ENCODE data around the gene ARID4A. TPM values are rescaled to one million over a fixed set of nuclear protein-coding genes. Genes with fewer than 3 reads are reported as not detected.

ARID4A gene
- total RNA-seq, 1 experiment from 2014 or later, result 8.2 TPM

Other genes with a start within 250 kb of the ARID4A start
- 1.0 and 1.1 TPM in 2 replicates for gene ARMH4, start 146.3 kb upstream of the ARID4A start, total RNA-seq (2014; rRNA removed)
- gene ACTR10, start 98.4 kb upstream of the ARID4A start, total RNA-seq (2014; rRNA removed), result 78.2 and 83.3 TPM in 2 replicates
- gene PSMA3, start 53.7 kb upstream of the ARID4A start, total RNA-seq (2014; rRNA removed), result 82.1 and 104 TPM in 2 replicates
- not detected in 2 replicates for gene TOMM20L, start 97.4 kb downstream of the ARID4A start, total RNA-seq (2014; rRNA removed)
- gene TIMM9, start 129.0 kb downstream of the ARID4A start, total RNA-seq (2014; rRNA removed), result 38.2 and 49.8 TPM in 2 replicates
- gene KIAA0586, start 129.2 kb downstream of the ARID4A start, total RNA-seq (2014; rRNA removed), result 45.4 and 47.6 TPM in 2 replicates